Effector CD8-positive, alpha-beta T cell (primary cell): Measurements from ENCODE around the gene ZNF174.

Experiments used
- DNase-seq: peaks from one replicate; lab custom pipeline; 2025; lab: John Stamatoyannopoulos, UW

Gene ZNF174

GRCh38 chr16:3443108-3444031, 42.4 kb downstream of the ZNF174 start, which contains the start of the genes NAA60 and ZNF597:
Gene NAA60, plus strand, starts transcription at chr16:3443680. Its CDS starts 32,548 bp downstream, at chr16:3476228.
Gene ZNF597, minus strand, starts transcription at chr16:3443504. Its CDS starts 351 bp downstream, at chr16:3443153.
- peak; percentile 71 for DNase-seq

- DNase-seq = no peak
Measured at GRCh38 chr16:3444032-3444388, 43.0 kb downstream of the ZNF174 start.

- no peak for DNase-seq
Measured at GRCh38 chr16:3454093-3454492, 53.1 kb downstream of the ZNF174 start.

GRCh38 chr16:3454631-3455147, 53.7 kb downstream of the ZNF174 start:
- DNase-seq = no peak

GRCh38 chr16:3457434-3458252, 56.6 kb downstream of the ZNF174 start:
- DNase-seq = peak; percentile 82

- DNase-seq = peak; percentile 33
Measured at GRCh38 chr16:3458278-3458851, 57.4 kb downstream of the ZNF174 start.

- no peak for DNase-seq
Measured at GRCh38 chr16:3458852-3459361, 57.9 kb downstream of the ZNF174 start.
